H1 (cell line): Measurements from ENCODE around the gene CACNA1C. TPM values are rescaled to one million over a fixed set of nuclear protein-coding genes. Genes with fewer than 3 reads are reported as not detected.

Source experiments
- CTCF ChIA-PET: fragments of 300-600 bp; sonication (Branson Sonifier 250); formaldehyde crosslinking; loops from one replicate; lab custom pipeline; 2021; ENCODE audit not compliant: partially characterized antibody; lab: Charles Lee
- POLR2A ChIA-PET: fragments of 300-600 bp; sonication (Branson Sonifier 250); formaldehyde crosslinking; loops from one replicate; lab custom pipeline; 2021; ENCODE audit warnings: inconsistent platforms; ENCODE audit not compliant: partially characterized antibody; lab: Charles Lee
- DNase-seq, 2 experiments: peaks; one replicate each; pipeline versions ENCODE4 v3.0.0 to v3.0.0-alpha.2; 2010 to 2022; ENCODE audit warnings: low spot score in 2 of 2, low read depth in 1 of 2, mixed read lengths in 1 of 2
- FAIRE-seq: peaks from 2 replicates; lab custom pipeline; 2011; peaks lifted over from hg19 to GRCh38; lab: Jason Lieb, UNC
- H2AFZ ChIP-seq: 2 replicates; pipeline ENCODE4 v1.8.1; 2012; ENCODE audit warnings: low read length, inconsistent platforms
- H2AK5ac ChIP-seq: 2 replicates; pipeline ENCODE4 v1.6.1; 2013; ENCODE audit warnings: low read depth, low read length
- H2BK120ac ChIP-seq: replicated peaks from 2 replicates; pipeline ENCODE3; 2013; ENCODE audit warnings: low read depth, low read length, inconsistent platforms
- H2BK12ac ChIP-seq: 2 replicates; pipeline ENCODE4 v1.6.1; 2013; ENCODE audit warnings: low read depth, low read length
- H2BK15ac ChIP-seq: 2 replicates; pipeline ENCODE4 v1.6.1; 2013; ENCODE audit warnings: low read length
- H2BK20ac ChIP-seq: 2 replicates; pipeline ENCODE4 v1.6.1; 2013; ENCODE audit warnings: low read length
- H2BK5ac ChIP-seq: 2 replicates; pipeline ENCODE4 v1.6.1; 2013; ENCODE audit warnings: low read depth, low read length
- H3K14ac ChIP-seq: 2 replicates; pipeline ENCODE4 v1.6.1; 2013; ENCODE audit warnings: inconsistent platforms; ENCODE audit not compliant: insufficient read length
- H3K18ac ChIP-seq: 2 replicates; pipeline ENCODE4 v1.6.1; 2013; ENCODE audit warnings: low read length; ENCODE audit errors: extremely low read depth
- H3K23ac ChIP-seq: 2 replicates; pipeline ENCODE4 v1.6.1; 2013; ENCODE audit warnings: inconsistent platforms; ENCODE audit not compliant: insufficient read length
- H3K23me2 ChIP-seq: 2 replicates; pipeline ENCODE4 v1.6.1; 2013; ENCODE audit warnings: low read depth, low read length
- H3K27ac ChIP-seq: 2 replicates; pipeline ENCODE4 v1.6.1; 2011; ENCODE audit warnings: low read depth, low read length, inconsistent platforms
- H3K27me3 ChIP-seq, 4 experiments: replicated peaks in 1 of 4; 1 replicate in 1 of 4; 2 replicates in 3 of 4; pipeline versions ENCODE4 v1.6.1 to v1.8.1; 2011 to 2013; ENCODE audit warnings: low read length in 3 of 4, mild to moderate bottlenecking in 3 of 4, inconsistent platforms in 2 of 4, mixed read lengths in 2 of 4, moderate library complexity in 1 of 4; ENCODE audit not compliant: control insufficient read depth in 3 of 4, insufficient read depth in 3 of 4; ENCODE audit errors: extremely low read depth in 1 of 4
- H3K36me3 ChIP-seq, 4 experiments: 2 replicates each; pipeline versions ENCODE4 v1.6.1 to v1.8.1; 2011 to 2013; ENCODE audit warnings: mild to moderate bottlenecking in 4 of 4, low read length in 3 of 4, moderate library complexity in 2 of 4, control low read depth in 1 of 4, inconsistent platforms in 1 of 4; ENCODE audit not compliant: insufficient read depth in 4 of 4, control insufficient read depth in 2 of 4
- H3K4ac ChIP-seq: replicated peaks from 2 replicates; pipeline ENCODE3; 2013; ENCODE audit warnings: low read length, low read depth, mixed read lengths, inconsistent platforms; ENCODE audit not compliant: insufficient read length
- H3K4me1 ChIP-seq, 4 experiments: replicated peaks in 1 of 4; 1 replicate in 1 of 4; 2 replicates in 3 of 4; pipeline versions ENCODE4 v1.6.1 to v1.8.1; 2011 to 2013; ENCODE audit warnings: low read length in 3 of 4, inconsistent platforms in 2 of 4, mixed read lengths in 1 of 4; ENCODE audit not compliant: insufficient read depth in 4 of 4, control insufficient read depth in 3 of 4
- H3K4me2 ChIP-seq, 2 experiments: 2 replicates each; pipeline versions ENCODE4 v1.6.1 to v1.8.1; 2011 to 2013; ENCODE audit warnings: low read depth in 2 of 2, low read length in 2 of 2, control low read depth in 1 of 2, inconsistent platforms in 1 of 2, mild to moderate bottlenecking in 1 of 2; ENCODE audit not compliant: insufficient read depth in 1 of 2
- H3K4me3 ChIP-seq, 4 experiments: fragments of 200-600, 300-600 bp in 1 of 4; sonication (generic), shearing (Covaris generic), sonication (Bioruptor Twin) in 1 of 4; 2 replicates each; pipeline versions ENCODE4 v1.5.1 to v1.8.1; 2011 to 2016; ENCODE audit warnings: low read length in 4 of 4, low read depth in 3 of 4, control low read depth in 2 of 4, inconsistent platforms in 2 of 4, mild to moderate bottlenecking in 2 of 4, mixed read lengths in 1 of 4, moderate library complexity in 1 of 4; ENCODE audit not compliant: insufficient read depth in 2 of 4; ENCODE audit errors: extremely low read depth in 1 of 4
- H3K56ac ChIP-seq: replicated peaks from 2 replicates; pipeline ENCODE3; 2013; ENCODE audit warnings: low read depth, mild to moderate bottlenecking, mixed read lengths, low read length, inconsistent platforms; ENCODE audit not compliant: insufficient read length
- H3K79me1 ChIP-seq: 2 replicates; pipeline ENCODE4 v1.6.1; 2013; ENCODE audit warnings: low read depth, low read length, control low read depth
- H3K79me2 ChIP-seq, 2 experiments: 2 replicates each; pipeline versions ENCODE4 v1.6.1 to v1.8.1; 2012 to 2013; ENCODE audit warnings: low read length in 2 of 2, mild to moderate bottlenecking in 2 of 2, inconsistent platforms in 1 of 2; ENCODE audit not compliant: insufficient read depth in 2 of 2, control insufficient read depth in 1 of 2
- H3K9ac ChIP-seq, 4 experiments: replicated peaks in 1 of 4; 1 replicate in 1 of 4; 2 replicates in 3 of 4; pipeline versions ENCODE4 v1.6.1 to v1.8.1; 2011 to 2013; ENCODE audit warnings: low read depth in 3 of 4, low read length in 3 of 4, control low read depth in 2 of 4, mild to moderate bottlenecking in 2 of 4, moderate library complexity in 2 of 4, inconsistent platforms in 1 of 4; ENCODE audit errors: extremely low read depth in 1 of 4
- H3K9me3 ChIP-seq, 2 experiments: 2 replicates each; pipeline versions ENCODE4 v1.6.1 to v1.8.1; 2012 to 2013; ENCODE audit warnings: mild to moderate bottlenecking in 2 of 2, moderate library complexity in 2 of 2, control low read depth in 1 of 2, inconsistent platforms in 1 of 2, low read depth in 1 of 2, low read length in 1 of 2, mixed read lengths in 1 of 2; ENCODE audit not compliant: insufficient read depth in 2 of 2
- H4K20me1 ChIP-seq, 2 experiments: replicated peaks in 1 of 2; 2 replicates each; pipeline versions ENCODE3 to v1.8.1; 2011 to 2013; ENCODE audit warnings: inconsistent platforms in 2 of 2, low read length in 2 of 2, mild to moderate bottlenecking in 1 of 2; ENCODE audit not compliant: insufficient read depth in 2 of 2, control insufficient read depth in 1 of 2
- H4K5ac ChIP-seq: 2 replicates; pipeline ENCODE4 v1.6.1; 2013; ENCODE audit warnings: low read length, low read depth, mixed read lengths, inconsistent platforms; ENCODE audit not compliant: insufficient read length
- H4K8ac ChIP-seq: 2 replicates; pipeline ENCODE4 v1.8.0; 2013; ENCODE audit warnings: mild to moderate bottlenecking, moderate library complexity, low read length, inconsistent platforms; ENCODE audit not compliant: insufficient read depth; ENCODE audit errors: extremely low read depth
- H4K91ac ChIP-seq: replicated peaks from 2 replicates; pipeline ENCODE3; 2013; ENCODE audit warnings: low read length, mixed read lengths, inconsistent platforms; ENCODE audit not compliant: insufficient read length
- ASH2L ChIP-seq: fragments of 200-600, 300-600 bp; sonication (generic); IDR thresholded peaks from one replicate; pipeline ENCODE4 v1.7.1; 2017; ENCODE audit warnings: low read length
- FOSL1 ChIP-seq: IDR thresholded peaks from 2 replicates; pipeline ENCODE4 v1.6.1; 2011; ENCODE audit warnings: mild to moderate bottlenecking, low read depth, low read length, moderate library complexity; ENCODE audit not compliant: insufficient read depth
- PHF8 ChIP-seq: fragments of 200-600 bp; sonication (generic); conservative IDR thresholded peaks from 2 replicates; pipeline ENCODE4 v1.7.1; 2012; ENCODE audit warnings: low read depth, mild to moderate bottlenecking, inconsistent platforms, low read length, moderate library complexity
- SP2 ChIP-seq: IDR thresholded peaks from 2 replicates; pipeline ENCODE4 v1.6.1; 2012; ENCODE audit warnings: mild to moderate bottlenecking, low read length, inconsistent platforms
- SRF ChIP-seq: IDR thresholded peaks from 2 replicates; pipeline ENCODE4 v1.6.1; 2011; ENCODE audit warnings: mild to moderate bottlenecking, low read depth, low read length, moderate library complexity
- SUZ12 ChIP-seq: fragments of 200-600 bp; sonication (generic); IDR thresholded peaks from 2 replicates; pipeline ENCODE4 v1.6.1; 2012; ENCODE audit warnings: mild to moderate bottlenecking, inconsistent platforms, low read length, moderate library complexity, mixed read lengths
- WGBS, 2 experiments: shearing (Covaris generic) in 1 of 2; methylation state at CpG; one replicate each; pipeline versions ENCODE4 v1.1.6 to v1.1.7; 2013 to 2015; ENCODE audit warnings: low lambda C conversion rate in 2 of 2, mixed read lengths in 2 of 2, inconsistent platforms in 1 of 2, low coverage in 1 of 2, missing lambda C conversion rate in 1 of 2; ENCODE audit not compliant: insufficient replicate concordance in 2 of 2, insufficient coverage in 1 of 2, insufficient read length in 1 of 2; ENCODE audit errors: extremely low coverage in 1 of 2, missing lambda C conversion rate in 1 of 2; 5-methylcytosine and 5-hydroxymethylcytosine counted together
- polyA plus RNA-seq, 7 experiments: library from polyadenylated mRNA; depleted of rRNA in 3 of 7; stranded (reverse) in 5 of 7; unstranded in 2 of 7; fragments of >200 nt in 5 of 7; fragments of 200-250 nt in 2 of 7; gene quantifications; 1 replicate in 5 of 7; 2 replicates in 1 of 7; 4 replicates in 1 of 7; pipeline versions ENCODE4 v1.2.1 to v1.2.3, GENCODE V29; 2011 to 2013; ENCODE audit warnings: missing spikeins in 2 of 7, mixed read lengths in 2 of 7
- total RNA-seq: library from RNA; stranded (reverse); fragmentation: NEBNext Ultra II Directional; extraction: Animal tissue kit (Norgen Biotek cat#: 25700); gene quantifications from 2 replicates; pipeline ENCODE4 v1.2.1, GENCODE V29; 2021

Gene CACNA1C
- total and polyA plus RNA-seq, 2 of the 8 experiments (the other 6 are each of a cell fraction or from before 2014, with no cell fraction given), result 1.3 TPM

DNA sequence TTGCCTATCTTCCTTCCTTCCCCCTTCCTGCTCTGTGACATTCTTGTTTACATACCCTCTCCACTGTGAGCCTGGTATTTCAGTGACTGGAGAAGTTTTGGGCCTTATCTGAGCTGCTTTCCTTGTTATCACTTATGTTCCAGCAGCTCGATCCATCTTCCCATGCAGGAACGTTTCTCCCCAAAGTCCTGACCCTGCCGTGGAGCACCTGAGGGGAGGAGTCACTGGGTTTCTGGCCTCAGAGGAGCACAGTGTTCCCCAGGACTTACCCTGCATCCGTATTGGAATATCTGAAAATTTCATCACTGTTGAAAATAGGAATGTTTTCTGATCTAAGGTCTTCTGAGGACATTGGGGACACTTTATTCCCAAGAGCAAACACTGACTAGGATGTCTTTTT lies 141.8 kb downstream of the CACNA1C start:
- H3K4ac ChIP-seq, result no peak overlapping the region

More for the DNA sequence above, 141.8 kb downstream of the CACNA1C start:
- Histone ChIP-seq H4K91ac (peak overlapping the region; percentile 75), H4K20me1 (no peaks in the 10 kb centered on the region), H3K14ac (no peak overlapping the region), H2BK5ac (peak overlapping the region; percentile 80; the same call in 1 of the 2 replicates), H2BK20ac (peak overlapping the region; percentile 84), H3K27me3 (no peaks in the 10 kb centered on the region), H3K4me3 (no peak overlapping the region), H4K8ac (no peak overlapping the region), H3K79me2 (no peaks in the 10 kb centered on the region), H3K4me2 (no peak overlapping the region), H2BK12ac (peak overlapping the region; percentile 52; the same call in 1 of the 2 replicates), H2BK120ac (no peak overlapping the region), H3K4me1 (peaks cover 14 to 47% (median 27%) of the 10 kb centered on the region in 4 experiments), H4K5ac (no peak overlapping the region), H3K79me1 (no peaks in the 10 kb centered on the region), H3K18ac (peak overlapping the region; percentile 65; the same call in 1 of the 2 replicates), H3K36me3 (no peaks in the 10 kb centered on the region), H3K9ac (no peak overlapping the region), H2AK5ac (no peak overlapping the region), H2AFZ (no peak overlapping the region), H3K27ac (no peak overlapping the region), H3K23ac (no peak overlapping the region), H2BK15ac (no peak overlapping the region), H3K9me3 (no peaks in the 10 kb centered on the region), H3K23me2 (peaks cover 5% of the 10 kb centered on the region), H3K56ac (no peak overlapping the region)
- ChIA-PET POLR2A (interaction anchor here (1.8 kb wide), 1 partner anchor 11 kb away, joined by 11 read pairs; no protein-coding TSS in a partner anchor), CTCF (interaction anchor here (0.7 to 1.2 kb wide), 2 partner anchors 36 to 470 kb away, joined by 3 read pairs; no protein-coding TSS in a partner anchor)
- DNase-seq (no peak), FAIRE-seq (no peak)
- TF ChIP-seq SRF (no peak), SUZ12 (no peak), ASH2L (no peak), FOSL1 (no peak), PHF8 (no peak), SP2 (no peak)
- WGBS, 2 experiments, result 81% methylated on average over 4 of the region's 4 CpGs; no CpG with 5 or more reads in 1 of the 2 experiments
